Measurements from ENCODE around the gene PTPRS.

PTPRS gene

DNA sequence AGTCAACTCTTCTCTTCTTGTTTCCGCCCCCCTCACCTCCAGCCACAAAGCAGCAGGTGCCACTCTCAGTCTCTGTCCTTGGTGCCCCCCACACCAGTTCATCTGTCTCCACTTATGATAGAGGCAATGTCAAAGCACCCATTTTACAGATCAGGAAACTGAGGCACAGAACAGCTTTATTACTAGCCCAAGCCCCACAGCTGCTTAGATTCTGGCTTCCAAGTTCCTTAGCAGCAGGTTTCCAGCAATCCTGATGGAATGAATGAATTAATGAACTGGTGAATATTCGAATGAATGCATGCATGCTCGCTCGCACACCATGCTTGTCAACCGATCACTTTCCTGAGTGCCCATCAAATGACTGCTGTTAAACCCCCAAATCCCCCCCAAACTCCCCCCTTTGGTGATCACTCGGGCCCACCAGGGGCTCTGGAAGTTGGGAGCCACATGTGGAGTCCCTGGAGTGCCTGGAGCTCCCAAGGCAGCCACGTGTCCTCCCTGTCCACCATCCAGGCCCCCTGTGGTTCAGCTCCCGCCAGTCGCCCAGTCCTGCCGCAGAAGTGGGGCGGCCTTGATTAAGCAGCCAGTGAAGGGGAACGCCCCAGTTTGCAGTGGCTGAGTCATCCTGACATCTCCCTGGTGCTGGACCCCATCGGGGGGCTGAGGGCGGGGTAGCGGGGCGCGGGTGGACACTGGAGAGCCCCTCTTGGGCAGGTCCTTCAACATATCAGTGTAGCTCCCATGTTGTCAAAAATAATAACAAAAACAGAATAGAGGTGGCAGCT, 6.8 kb downstream of the PTPRS start:
- Histone ChIP-seq H3K27me3 (ENCODE audit: insufficient read depth, poor library complexity, severe bottlenecking) (peaks cover 22% of the 10 kb centered on the region), H3K4me3 (replicated peaks; ENCODE audit: insufficient read depth, low read length) (no peak overlapping the region), H3K27ac (replicated peaks) (no peak overlapping the region)
- TF ChIP-seq GABPA (IDR thresholded peaks at IDR 0.05; ENCODE audit: low read depth) = no peak
- TF ChIP-seq, protein P1, sequence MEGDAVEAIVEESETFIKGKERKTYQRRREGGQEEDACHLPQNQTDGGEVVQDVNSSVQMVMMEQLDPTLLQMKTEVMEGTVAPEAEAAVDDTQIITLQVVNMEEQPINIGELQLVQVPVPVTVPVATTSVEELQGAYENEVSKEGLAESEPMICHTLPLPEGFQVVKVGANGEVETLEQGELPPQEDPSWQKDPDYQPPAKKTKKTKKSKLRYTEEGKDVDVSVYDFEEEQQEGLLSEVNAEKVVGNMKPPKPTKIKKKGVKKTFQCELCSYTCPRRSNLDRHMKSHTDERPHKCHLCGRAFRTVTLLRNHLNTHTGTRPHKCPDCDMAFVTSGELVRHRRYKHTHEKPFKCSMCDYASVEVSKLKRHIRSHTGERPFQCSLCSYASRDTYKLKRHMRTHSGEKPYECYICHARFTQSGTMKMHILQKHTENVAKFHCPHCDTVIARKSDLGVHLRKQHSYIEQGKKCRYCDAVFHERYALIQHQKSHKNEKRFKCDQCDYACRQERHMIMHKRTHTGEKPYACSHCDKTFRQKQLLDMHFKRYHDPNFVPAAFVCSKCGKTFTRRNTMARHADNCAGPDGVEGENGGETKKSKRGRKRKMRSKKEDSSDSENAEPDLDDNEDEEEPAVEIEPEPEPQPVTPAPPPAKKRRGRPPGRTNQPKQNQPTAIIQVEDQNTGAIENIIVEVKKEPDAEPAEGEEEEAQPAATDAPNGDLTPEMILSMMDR (IDR thresholded peaks at IDR 0.05; ENCODE audit: insufficient read depth, low read length) = no peak
- no peak for TF ChIP-seq SPI1 (IDR thresholded peaks at IDR 0.05; ENCODE audit: borderline replicate concordance, low read depth)
- DNase-seq (ENCODE audit: low read depth in 1 of 2, low spot score in 1 of 2) = no peak

DNA sequence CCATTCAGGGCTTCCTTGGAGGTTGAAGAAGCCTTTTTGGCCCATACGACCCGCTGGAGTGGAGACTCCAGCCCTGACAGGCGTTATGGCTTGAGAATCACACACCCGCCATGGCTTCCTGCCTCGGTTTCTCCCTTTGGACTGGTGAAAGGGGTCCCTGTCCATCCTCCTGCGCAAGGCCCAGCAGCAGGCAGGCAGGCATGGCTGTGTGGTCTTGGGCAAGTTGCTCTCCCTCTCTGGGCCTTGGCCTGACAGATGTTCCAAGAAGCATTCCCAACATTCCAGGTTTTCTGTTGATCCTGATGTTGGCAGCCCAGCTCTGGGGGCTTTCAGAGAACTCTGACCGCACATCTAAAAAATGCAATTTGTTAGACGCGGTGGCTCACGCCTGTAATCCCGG, 8.1 kb downstream of the PTPRS start:
- TF ChIP-seq SPI1 (IDR thresholded peaks at IDR 0.05; ENCODE audit: borderline replicate concordance, low read depth) = no peak
- TF ChIP-seq GABPA (IDR thresholded peaks at IDR 0.05; ENCODE audit: low read depth) = no peak
- TF ChIP-seq POLR2AphosphoS5 (IDR thresholded peaks at IDR 0.05; ENCODE audit: low read depth) = no peak
- TF ChIP-seq, protein P1 (IDR thresholded peaks at IDR 0.05; ENCODE audit: insufficient read depth, low read length) = no peak
- TF ChIP-seq, protein P2, sequence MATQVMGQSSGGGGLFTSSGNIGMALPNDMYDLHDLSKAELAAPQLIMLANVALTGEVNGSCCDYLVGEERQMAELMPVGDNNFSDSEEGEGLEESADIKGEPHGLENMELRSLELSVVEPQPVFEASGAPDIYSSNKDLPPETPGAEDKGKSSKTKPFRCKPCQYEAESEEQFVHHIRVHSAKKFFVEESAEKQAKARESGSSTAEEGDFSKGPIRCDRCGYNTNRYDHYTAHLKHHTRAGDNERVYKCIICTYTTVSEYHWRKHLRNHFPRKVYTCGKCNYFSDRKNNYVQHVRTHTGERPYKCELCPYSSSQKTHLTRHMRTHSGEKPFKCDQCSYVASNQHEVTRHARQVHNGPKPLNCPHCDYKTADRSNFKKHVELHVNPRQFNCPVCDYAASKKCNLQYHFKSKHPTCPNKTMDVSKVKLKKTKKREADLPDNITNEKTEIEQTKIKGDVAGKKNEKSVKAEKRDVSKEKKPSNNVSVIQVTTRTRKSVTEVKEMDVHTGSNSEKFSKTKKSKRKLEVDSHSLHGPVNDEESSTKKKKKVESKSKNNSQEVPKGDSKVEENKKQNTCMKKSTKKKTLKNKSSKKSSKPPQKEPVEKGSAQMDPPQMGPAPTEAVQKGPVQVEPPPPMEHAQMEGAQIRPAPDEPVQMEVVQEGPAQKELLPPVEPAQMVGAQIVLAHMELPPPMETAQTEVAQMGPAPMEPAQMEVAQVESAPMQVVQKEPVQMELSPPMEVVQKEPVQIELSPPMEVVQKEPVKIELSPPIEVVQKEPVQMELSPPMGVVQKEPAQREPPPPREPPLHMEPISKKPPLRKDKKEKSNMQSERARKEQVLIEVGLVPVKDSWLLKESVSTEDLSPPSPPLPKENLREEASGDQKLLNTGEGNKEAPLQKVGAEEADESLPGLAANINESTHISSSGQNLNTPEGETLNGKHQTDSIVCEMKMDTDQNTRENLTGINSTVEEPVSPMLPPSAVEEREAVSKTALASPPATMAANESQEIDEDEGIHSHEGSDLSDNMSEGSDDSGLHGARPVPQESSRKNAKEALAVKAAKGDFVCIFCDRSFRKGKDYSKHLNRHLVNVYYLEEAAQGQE (IDR thresholded peaks at IDR 0.05; ENCODE audit: insufficient replicate concordance, low read depth) = no peak
- DNase-seq (ENCODE audit: low read depth in 1 of 2, low spot score in 1 of 2) = no peak
- no peak overlapping the region for H3K27ac ChIP-seq (replicated peaks)

DNA sequence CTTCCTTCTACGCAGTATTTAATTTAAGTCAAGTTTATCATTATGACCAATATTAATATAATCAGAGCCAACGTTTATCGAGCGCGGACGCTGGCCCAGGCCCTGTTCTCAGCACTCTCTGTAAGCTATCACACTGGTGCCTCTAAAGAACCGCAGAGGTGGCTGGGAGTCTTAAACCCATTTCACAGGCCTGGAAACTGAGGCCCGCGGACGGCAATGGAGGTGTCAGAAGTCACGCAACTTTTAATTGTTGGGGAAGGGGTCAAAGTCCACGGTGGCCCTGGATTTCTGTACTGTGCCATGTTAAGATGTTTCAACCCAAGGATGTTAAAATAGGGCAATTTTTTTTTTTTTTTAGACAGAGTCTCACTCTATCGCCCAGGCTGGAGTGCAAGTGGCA, 8.8 kb downstream of the PTPRS start:
- DNase-seq (ENCODE audit: low read depth in 1 of 2, low spot score in 1 of 2) = no peak
- TF ChIP-seq POLR2AphosphoS5 (IDR thresholded peaks at IDR 0.05; ENCODE audit: low read depth) = no peak
- no peak for TF ChIP-seq GABPA (IDR thresholded peaks at IDR 0.05; ENCODE audit: low read depth)
- TF ChIP-seq, protein P1 (IDR thresholded peaks at IDR 0.05; ENCODE audit: insufficient read depth, low read length) = no peak
- TF ChIP-seq, protein P2 (IDR thresholded peaks at IDR 0.05; ENCODE audit: insufficient replicate concordance, low read depth) = no peak
- no peak for TF ChIP-seq SPI1 (IDR thresholded peaks at IDR 0.05; ENCODE audit: borderline replicate concordance, low read depth)
- Histone ChIP-seq H3K27me3 (ENCODE audit: insufficient read depth, poor library complexity, severe bottlenecking) (peaks cover 4% of the 10 kb centered on the region), H3K27ac (replicated peaks) (no peak overlapping the region), H3K4me3 (replicated peaks; ENCODE audit: insufficient read depth, low read length) (no peak overlapping the region)

More for the DNA sequence above, 8.1 kb downstream of the PTPRS start:
- no peak overlapping the region for H3K4me3 ChIP-seq (replicated peaks; ENCODE audit: insufficient read depth, low read length)
- peaks cover 9% of the 10 kb centered on the region for H3K27me3 ChIP-seq (ENCODE audit: insufficient read depth, poor library complexity, severe bottlenecking)

Data from HL-60 (cell line).